Transverse colon (tissue), 4 donors: Measurements from ENCODE around the gene BMERB1. TPM values are rescaled to one million over a fixed set of nuclear protein-coding genes. Genes with fewer than 3 reads are reported as not detected.
A peak's percentile ranks its signal among the peaks of the same experiment; 100 is the strongest.

Experiments used
- DNase-seq: peaks from one replicate; pipeline ENCODE4 v3.0.0-alpha.2; 2019
- H3K27ac ChIP-seq, 4 donors: fragments of 200-600 bp; sonication (generic); 2 replicates each; pipeline ENCODE4 v1.5.1; 2016 to 2018; ENCODE audit warnings: inconsistent platforms in 4 of 4
- H3K27me3 ChIP-seq: fragments of 200-600 bp; sonication (generic); 2 replicates; pipeline ENCODE4 v1.5.1; 2017; ENCODE audit warnings: inconsistent platforms
- H3K36me3 ChIP-seq, 4 donors: fragments of 200-600 bp; sonication (generic); 2 replicates each; pipeline ENCODE4 v1.5.1; 2017 to 2019; ENCODE audit warnings: inconsistent platforms in 4 of 4
- H3K4me1 ChIP-seq, 4 donors: fragments of 200-600 bp; sonication (generic); 2 replicates each; pipeline ENCODE4 v1.5.1; 2017 to 2020; ENCODE audit warnings: inconsistent platforms in 4 of 4
- H3K4me3 ChIP-seq, 4 donors: fragments of 200-600 bp; sonication (generic); 1 replicate in 1 of 4; 2 replicates in 3 of 4; pipeline versions ENCODE4 v1.5.1 to v1.6.1; 2017 to 2019; ENCODE audit warnings: inconsistent platforms in 4 of 4
- H3K9me3 ChIP-seq, 2 donors: fragments of 200-600 bp; sonication (generic); 2 replicates each; pipeline ENCODE4 v1.5.1; 2017 to 2019; ENCODE audit warnings: inconsistent platforms in 2 of 2
- EP300 ChIP-seq: sonication (generic); formaldehyde crosslinking; IDR thresholded peaks from one replicate; pipeline ENCODE4 v1.6.1; 2017; ENCODE audit warnings: antibody characterized with exemption, low read depth
- POLR2A ChIP-seq: fragments of 450-650 bp; IDR thresholded peaks from one replicate; pipeline ENCODE4 v1.6.1; 2016; ENCODE audit warnings: antibody characterized with exemption, mild to moderate bottlenecking, moderate library complexity
- POLR2AphosphoS5 ChIP-seq, 3 donors: sonication (generic); formaldehyde crosslinking; IDR thresholded peaks; one replicate each; pipeline ENCODE4 v1.6.1; 2016; ENCODE audit warnings: antibody characterized with exemption in 3 of 3
- WGBS, 2 donors: methylation state at CpG; one replicate each; pipeline ENCODE4 v1.1.5; 2018; ENCODE audit warnings: low coverage in 1 of 2; 5-methylcytosine and 5-hydroxymethylcytosine counted together
- in situ Hi-C, 4 donors: fragments of 200-750 bp; cut with MboI; loops; one replicate each; pipeline versions ENCODE4 v1.15.0 to v1.15.1; 2017; ENCODE audit warnings: low sequenced_read_pairs in 3 of 4, low pct_ligation_motif_present in 1 of 4, low pct_unique_long_range_greater_than_20kb in 1 of 4
- intact Hi-C: fragments of 100-400 bp; cut with DNase I; formaldehyde crosslinking; loops from one replicate; pipeline ENCODE4 v1.15.1; 2023; ENCODE audit warnings: low total_unique reads
- total RNA-seq, 4 donors: library from RNA; depleted of rRNA; stranded (reverse); fragments of >200 nt; gene quantifications; one replicate each; pipeline ENCODE4 v1.1.0, GENCODE V29; 2016
- TF ChIP-seq, protein P1 (sequence below), 5 experiments: fragments of 200-600 bp in 3 of 5; fragments of 450-650 bp in 2 of 5; sonication (generic) in 3 of 5; IDR thresholded peaks; 1 replicate in 2 of 5; 2 replicates in 3 of 5; pipeline ENCODE4 v1.5.1; 2016 to 2017; ENCODE audit warnings: antibody characterized with exemption in 5 of 5, inconsistent platforms in 3 of 5, mild to moderate bottlenecking in 2 of 5, moderate library complexity in 1 of 5

BMERB1 gene
- total RNA-seq, 4 donors from 2014 or later = 8.6 to 65.1 (median 14.1) TPM

DNA sequence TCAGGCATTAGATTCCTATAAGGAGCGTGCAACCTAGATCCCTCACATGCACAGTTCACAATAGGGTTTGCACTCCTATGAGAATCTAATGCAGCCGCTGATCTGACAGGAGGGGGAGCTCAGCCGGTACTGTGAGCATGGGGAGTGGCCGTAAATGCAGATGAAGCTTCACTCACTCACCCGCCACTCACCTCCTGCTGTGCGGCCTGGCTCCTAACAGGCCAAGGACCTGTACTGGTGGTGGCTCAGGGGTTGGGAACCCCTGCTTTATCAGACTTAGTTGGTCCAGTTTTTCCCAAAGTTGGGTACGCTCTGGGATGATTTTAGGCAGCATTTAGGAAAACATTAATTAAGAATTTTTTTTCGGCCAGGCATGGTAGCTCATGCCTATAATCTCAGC is 104.8 kb downstream of the BMERB1 start:
- Histone ChIP-seq H3K27me3 (no peaks in the 10 kb centered on the region), H3K27ac (no peak overlapping the region), H3K4me1 (no peaks in the 10 kb centered on the region), H3K9me3 (no peaks in the 10 kb centered on the region), H3K36me3 (no peaks in the 10 kb centered on the region), H3K4me3 (no peak overlapping the region)
- TF ChIP-seq EP300 (no peak), POLR2AphosphoS5 (IDR thresholded peaks at IDR 0.05) (no peak), POLR2A (no peak)
- TF ChIP-seq, protein P1, sequence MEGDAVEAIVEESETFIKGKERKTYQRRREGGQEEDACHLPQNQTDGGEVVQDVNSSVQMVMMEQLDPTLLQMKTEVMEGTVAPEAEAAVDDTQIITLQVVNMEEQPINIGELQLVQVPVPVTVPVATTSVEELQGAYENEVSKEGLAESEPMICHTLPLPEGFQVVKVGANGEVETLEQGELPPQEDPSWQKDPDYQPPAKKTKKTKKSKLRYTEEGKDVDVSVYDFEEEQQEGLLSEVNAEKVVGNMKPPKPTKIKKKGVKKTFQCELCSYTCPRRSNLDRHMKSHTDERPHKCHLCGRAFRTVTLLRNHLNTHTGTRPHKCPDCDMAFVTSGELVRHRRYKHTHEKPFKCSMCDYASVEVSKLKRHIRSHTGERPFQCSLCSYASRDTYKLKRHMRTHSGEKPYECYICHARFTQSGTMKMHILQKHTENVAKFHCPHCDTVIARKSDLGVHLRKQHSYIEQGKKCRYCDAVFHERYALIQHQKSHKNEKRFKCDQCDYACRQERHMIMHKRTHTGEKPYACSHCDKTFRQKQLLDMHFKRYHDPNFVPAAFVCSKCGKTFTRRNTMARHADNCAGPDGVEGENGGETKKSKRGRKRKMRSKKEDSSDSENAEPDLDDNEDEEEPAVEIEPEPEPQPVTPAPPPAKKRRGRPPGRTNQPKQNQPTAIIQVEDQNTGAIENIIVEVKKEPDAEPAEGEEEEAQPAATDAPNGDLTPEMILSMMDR (IDR thresholded peaks at IDR 0.05) = no peak
- 70% methylated on average over 8 of the region's 8 CpGs; no CpG with 5 or more reads in 1 of the 2 donors for WGBS, 2 donors
- DNase-seq = peak; percentile 15
- intact Hi-C loops = no loop called here
- in situ Hi-C loops = loop anchor here in 1 of 4 donors (25.0 kb wide), 1 partner anchor 102 kb away; the partner anchor contains the start of gene BMERB1

DNA sequence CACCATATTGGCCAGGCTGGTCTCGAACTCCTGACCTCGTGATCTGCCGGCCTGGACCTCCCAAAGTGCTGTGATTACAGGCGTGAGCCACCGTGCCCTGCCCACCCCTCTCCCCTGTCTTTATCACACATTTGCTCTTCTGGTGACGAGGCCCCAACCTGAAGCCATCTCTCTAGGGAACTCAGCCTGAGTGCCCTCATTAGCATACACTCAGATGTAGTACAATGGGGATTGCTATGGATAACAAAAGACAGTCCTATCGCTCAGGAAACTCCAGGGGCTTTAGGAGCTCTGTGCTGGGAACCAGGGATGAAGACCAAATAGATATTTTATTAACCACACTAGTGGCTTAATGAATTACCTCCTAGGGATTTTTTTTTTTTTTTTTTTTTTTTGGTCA is 107.9 kb downstream of the BMERB1 start:
- in situ Hi-C loops (loop anchor here in 1 of 4 donors (25.0 kb wide), 1 partner anchor 105 kb away; the partner anchor contains the start of gene BMERB1), intact Hi-C loops (no loop called here)
- Histone ChIP-seq H3K27ac (no peak overlapping the region), H3K4me3 (no peak overlapping the region), H3K36me3 (no peaks in the 10 kb centered on the region), H3K9me3 (no peaks in the 10 kb centered on the region), H3K27me3 (no peaks in the 10 kb centered on the region), H3K4me1 (no peaks in the 10 kb centered on the region)
- no peak for DNase-seq
- WGBS, 2 donors = 88 to 92% methylated on average over 1 to 7 of the region's 7 CpGs
- TF ChIP-seq EP300 (no peak), POLR2AphosphoS5 (IDR thresholded peaks at IDR 0.05) (no peak), POLR2A (no peak)
- TF ChIP-seq, protein P1 (IDR thresholded peaks at IDR 0.05) = no peak

DNA sequence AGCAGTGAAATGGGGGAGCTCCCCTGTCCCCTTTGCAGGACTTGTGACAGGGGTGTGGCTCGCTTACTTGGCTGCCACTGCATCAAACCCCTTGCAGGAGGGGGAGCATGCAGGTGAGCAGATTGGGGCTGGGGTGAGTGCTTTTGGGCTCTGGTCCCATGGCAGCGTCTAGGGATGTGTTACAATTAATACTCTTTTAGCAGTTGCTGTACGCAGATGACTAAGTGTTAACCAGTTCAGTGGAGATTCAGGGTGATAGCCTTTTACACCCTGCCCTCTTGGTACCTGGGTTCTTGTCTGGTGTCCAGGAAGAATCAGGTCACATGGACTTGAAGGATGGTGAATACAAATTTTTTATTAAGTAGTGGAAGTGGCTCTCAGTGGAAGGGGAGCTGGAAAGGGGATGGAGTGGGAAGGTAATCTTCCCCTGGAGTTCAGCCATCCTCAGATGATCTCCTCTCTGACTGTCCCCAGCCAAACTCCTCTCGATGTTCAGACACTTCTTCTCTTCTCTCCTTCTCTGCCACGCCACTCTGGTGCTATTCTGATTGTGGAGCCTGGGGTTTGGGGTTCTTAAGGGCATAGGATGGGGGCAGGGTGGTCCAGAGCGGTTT is 108.5 kb downstream of the BMERB1 start:
- Histone ChIP-seq H3K4me3 (no peak overlapping the region), H3K27ac (no peak overlapping the region), H3K27me3 (no peaks in the 10 kb centered on the region), H3K4me1 (no peaks in the 10 kb centered on the region), H3K36me3 (no peaks in the 10 kb centered on the region), H3K9me3 (no peaks in the 10 kb centered on the region)
- TF ChIP-seq, protein P1 (IDR thresholded peaks at IDR 0.05) = no peak
- no peak for TF ChIP-seq POLR2AphosphoS5 (IDR thresholded peaks at IDR 0.05)
- TF ChIP-seq POLR2A = no peak
- no peak for TF ChIP-seq EP300
- 89% methylated on average over 6 of the region's 6 CpGs; no CpG with 5 or more reads in 1 of the 2 donors for WGBS, 2 donors
- intact Hi-C loops = no loop called here
- DNase-seq = no peak
- in situ Hi-C loops = loop anchor here in 1 of 4 donors (25.0 kb wide), 1 partner anchor 106 kb away; the partner anchor contains the start of gene BMERB1

DNA sequence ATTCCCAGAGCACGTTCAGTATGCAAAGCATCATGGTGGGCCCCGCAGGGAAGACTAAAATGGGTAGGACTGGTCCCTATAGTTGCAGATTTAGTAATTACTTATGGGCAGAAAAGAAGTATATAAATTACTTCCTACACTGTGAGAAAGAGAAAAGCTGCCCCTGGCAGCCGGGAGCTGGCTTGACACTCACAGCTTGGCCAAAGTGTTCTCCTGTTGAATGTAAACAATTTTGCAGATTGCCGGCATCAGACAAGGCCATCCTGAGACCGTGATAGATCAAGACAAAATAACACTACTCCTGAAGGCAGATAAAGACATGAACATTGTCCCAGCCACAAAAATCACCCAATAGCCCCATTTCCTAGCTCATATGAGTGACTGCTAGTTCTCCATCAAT is 110.0 kb downstream of the BMERB1 start:
- intact Hi-C loops = no loop called here
- WGBS, 2 donors = 76 to 92% methylated on average over 4 to 5 of the region's 5 CpGs
- no peaks in the 10 kb centered on the region for H3K9me3 ChIP-seq

More for the DNA sequence above, 110.0 kb downstream of the BMERB1 start:
- in situ Hi-C loops = loop anchor here in 1 of 4 donors (25.0 kb wide), 1 partner anchor 107 kb away; the partner anchor contains the start of gene BMERB1
- H3K36me3 ChIP-seq = no peaks in the 10 kb centered on the region
- peak overlapping the region in 1 of 4 donors; percentile 16 for H3K27ac ChIP-seq
- H3K4me3 ChIP-seq = no peak overlapping the region
- no peak for TF ChIP-seq POLR2A
- no peaks in the 10 kb centered on the region for H3K27me3 ChIP-seq
- no peaks in the 10 kb centered on the region for H3K4me1 ChIP-seq
- DNase-seq = no peak
